K562 (cell line): Measurements from ENCODE around the gene SLX4IP. TPM values are rescaled to one million over a fixed set of nuclear protein-coding genes. Genes with fewer than 3 reads are reported as not detected.

ENCODE experiments used
- CBFB ChIP-seq: sonication (generic); formaldehyde crosslinking; IDR thresholded peaks from 2 replicates; pipeline ENCODE4 v1.4.0; 2020; ENCODE audit warnings: mild to moderate bottlenecking, missing genetic modification reagents
- CBX3 ChIP-seq, 2 experiments: IDR thresholded peaks; 1 replicate in 1 of 2; 2 replicates in 1 of 2; pipeline ENCODE4 v1.6.1; 2012; ENCODE audit warnings: inconsistent platforms in 2 of 2, low read length in 2 of 2, borderline replicate concordance in 1 of 2, control low read depth in 1 of 2
- ESRRA ChIP-seq: fragments of 450-650 bp; IDR thresholded peaks from 2 replicates; pipeline ENCODE4 v1.6.1; 2014; ENCODE audit warnings: low read depth, mild to moderate bottlenecking, moderate library complexity, borderline replicate concordance
- ETV6 ChIP-seq, 3 experiments: fragments of 150-350 bp in 1 of 3; sonication (generic) in 1 of 3; formaldehyde crosslinking in 1 of 3; IDR thresholded peaks; 2 replicates each; pipeline versions ENCODE4 v1.6.1 to v1.8.0; 2014 to 2022; ENCODE audit warnings: borderline replicate concordance in 2 of 3, low read depth in 2 of 3, antibody characterized with exemption in 1 of 3, low read length in 1 of 3, mild to moderate bottlenecking in 1 of 3, missing genetic modification reagents in 1 of 3
- FOXM1 ChIP-seq, 2 experiments: fragments of 450-650 bp in 1 of 2; sonication (generic) in 1 of 2; formaldehyde crosslinking in 1 of 2; IDR thresholded peaks; 2 replicates each; pipeline versions ENCODE4 v1.6.1 to v1.9.0; 2017 to 2022; ENCODE audit warnings: low read depth in 2 of 2, mild to moderate bottlenecking in 2 of 2, missing genetic modification reagents in 1 of 2, moderate library complexity in 1 of 2
- GABPA ChIP-seq: fragments of 200-800 bp; sonication (Bioruptor generic); conservative IDR thresholded peaks from 2 replicates; pipeline ENCODE4 v1.6.1; 2016; ENCODE audit warnings: low read depth, missing genetic modification characterization, missing compliant biosample characterization
- MCM3 ChIP-seq: fragments of 450-650 bp; IDR thresholded peaks from 2 replicates; pipeline ENCODE4 v1.6.1; 2016
- NCOR1 ChIP-seq: fragments of 450-650 bp; IDR thresholded peaks from 2 replicates; pipeline ENCODE4 v1.6.1; 2016; ENCODE audit warnings: mild to moderate bottlenecking, moderate library complexity
- PML ChIP-seq: IDR thresholded peaks from 2 replicates; pipeline ENCODE4 v1.6.1; 2012; ENCODE audit warnings: low read length, inconsistent platforms
- POLR2AphosphoS5 ChIP-seq: IDR thresholded peaks from 2 replicates; pipeline ENCODE4 v1.6.1; 2011; ENCODE audit warnings: mild to moderate bottlenecking, low read depth, low read length, moderate library complexity; ENCODE audit not compliant: control insufficient read depth, insufficient read depth
- SAFB2 ChIP-seq: fragments of 200-400 bp; formaldehyde crosslinking; IDR thresholded peaks from 2 replicates; pipeline ENCODE4 v1.6.1; 2018; ENCODE audit warnings: borderline replicate concordance, low read length, low read depth, moderate library complexity; ENCODE audit not compliant: severe bottlenecking
- SMARCA4 ChIP-seq: fragments of 450-650 bp; IDR thresholded peaks from 2 replicates; pipeline ENCODE4 v1.6.1; 2016
- SNIP1 ChIP-seq: fragments of 450-650 bp; IDR thresholded peaks from 2 replicates; pipeline ENCODE4 v1.7.1; 2017; ENCODE audit warnings: low read depth, mild to moderate bottlenecking
- STAG1 ChIP-seq: sonication (generic); formaldehyde crosslinking; IDR thresholded peaks from 2 replicates; pipeline ENCODE4 v1.5.0; 2020; ENCODE audit warnings: missing genetic modification reagents, borderline replicate concordance
- TAF7 ChIP-seq: fragments of 450-650 bp; IDR thresholded peaks from 2 replicates; pipeline ENCODE4 v1.6.1; 2016; ENCODE audit warnings: missing genetic modification characterization, missing compliant biosample characterization
- ZNF174 ChIP-seq: fragments of 250-450 bp; sonication (Bioruptor Pico); IDR thresholded peaks from 2 replicates; pipeline ENCODE4 v1.4.0; 2020; ENCODE audit warnings: mild to moderate bottlenecking
- ZNF584 ChIP-seq: fragments of 200-800 bp; sonication (Bioruptor generic); IDR thresholded peaks from 2 replicates; pipeline ENCODE4 v1.6.1; 2016; ENCODE audit warnings: low read depth, mild to moderate bottlenecking, missing genetic modification characterization, missing compliant biosample characterization
- polyA plus RNA-seq, 8 experiments: library from polyadenylated mRNA; depleted of rRNA in 4 of 8; stranded (reverse) in 5 of 8; unstranded in 3 of 8; fragments of >200 nt; fragmentation: Nextera tagmentation in 2 of 8; fragmentation: Illumina TruSeq in 1 of 8; extraction: Ambion mirVana in 2 of 8; extraction: Trizol in 1 of 8; gene quantifications; 2 replicates each; pipeline versions ENCODE4 v1.2.1 to v1.2.3, GENCODE V29; 2011 to 2014; ENCODE audit warnings: inconsistent platforms in 1 of 8, missing spikeins in 1 of 8
- total RNA-seq, 7 experiments: library from RNA; depleted of rRNA in 6 of 7; stranded (reverse); fragments of >200 nt in 6 of 7; fragmentation: Illumina TruSeq in 2 of 7; extraction: Trizol in 2 of 7; gene quantifications; 2 replicates each; pipeline versions ENCODE4 v1.2.1 to v1.2.3, GENCODE V29; 2011 to 2021; ENCODE audit warnings: low replicate concordance in 1 of 7
- TF ChIP-seq, protein P1 (sequence below): fragments of 450-650 bp; conservative IDR thresholded peaks from 2 replicates; pipeline ENCODE4 v1.6.1; 2016; ENCODE audit warnings: missing genetic modification characterization, low read depth, mild to moderate bottlenecking, control low read depth, missing compliant biosample characterization
- TF ChIP-seq, protein P2 (sequence below): conservative IDR thresholded peaks from 2 replicates; pipeline ENCODE4 v1.6.1; 2011; ENCODE audit warnings: low read depth, mild to moderate bottlenecking, low read length; ENCODE audit not compliant: control insufficient read depth
- TF ChIP-seq, protein P3 (sequence below): sonication (generic); formaldehyde crosslinking; IDR thresholded peaks from 2 replicates; pipeline ENCODE4 v1.8.0; 2022; ENCODE audit warnings: missing genetic modification reagents, mild to moderate bottlenecking, moderate library complexity, borderline replicate concordance
- TF ChIP-seq, protein P4 (sequence below): IDR thresholded peaks from 2 replicates; pipeline ENCODE4 v1.6.1; 2014; ENCODE audit warnings: antibody characterized with exemption

The SLX4IP gene
- total and polyA plus RNA-seq, 9 of the 15 experiments (the other 6 are each of a cell fraction or from before 2014, with no cell fraction given): 1.5 to 5.9 (median 3.5) TPM

DNA sequence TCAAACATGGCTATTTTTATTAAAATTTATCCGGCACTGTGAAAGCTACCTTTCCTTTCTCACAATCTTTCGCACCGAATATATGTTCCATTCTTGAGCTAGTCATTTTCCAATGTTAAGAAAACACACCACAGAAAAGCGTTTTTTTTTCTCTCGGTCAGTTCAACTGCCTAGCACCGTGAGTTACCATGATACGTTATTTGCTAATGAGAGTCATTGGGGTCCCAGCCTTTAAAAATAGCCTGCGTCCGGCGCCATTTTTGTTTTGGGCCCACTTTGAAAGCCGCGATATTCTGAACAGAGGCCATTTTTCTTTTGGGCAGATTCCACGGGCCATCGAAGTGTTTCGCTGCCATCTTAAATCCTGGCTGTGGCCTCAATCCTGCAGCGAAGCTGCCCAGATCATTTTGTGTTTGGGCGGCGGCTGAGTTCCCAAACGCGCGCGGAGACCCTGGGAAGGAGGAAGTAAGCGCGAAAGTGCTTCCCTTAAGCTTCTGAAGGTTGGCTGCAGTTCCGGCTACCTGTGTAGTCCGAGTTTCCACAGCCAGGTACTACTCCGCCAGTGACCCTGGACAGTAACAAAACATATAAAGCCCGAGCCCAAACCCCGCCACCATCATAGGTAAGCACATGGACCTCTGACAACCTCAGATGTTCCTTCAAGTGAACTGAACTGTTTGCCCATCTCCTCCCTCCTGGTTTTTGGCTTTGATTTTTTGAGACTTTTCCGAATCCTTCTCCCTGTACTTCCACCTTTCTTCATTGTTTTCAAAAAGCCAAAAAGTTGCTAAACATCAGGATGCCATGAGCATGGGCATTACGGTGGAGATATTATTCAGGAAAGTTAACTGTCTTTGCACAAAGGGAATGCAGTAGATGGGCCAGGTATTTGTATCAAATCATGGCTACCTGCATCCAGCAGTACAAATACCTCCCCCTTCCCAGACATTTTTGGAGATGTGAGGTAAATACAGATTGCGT is at the start of gene SLX4IP (continued):
- TF ChIP-seq POLR2AphosphoS5: peak; percentile 42; the same call in 1 of the 2 replicates
- TF ChIP-seq STAG1: no peak
- TF ChIP-seq, protein P1, sequence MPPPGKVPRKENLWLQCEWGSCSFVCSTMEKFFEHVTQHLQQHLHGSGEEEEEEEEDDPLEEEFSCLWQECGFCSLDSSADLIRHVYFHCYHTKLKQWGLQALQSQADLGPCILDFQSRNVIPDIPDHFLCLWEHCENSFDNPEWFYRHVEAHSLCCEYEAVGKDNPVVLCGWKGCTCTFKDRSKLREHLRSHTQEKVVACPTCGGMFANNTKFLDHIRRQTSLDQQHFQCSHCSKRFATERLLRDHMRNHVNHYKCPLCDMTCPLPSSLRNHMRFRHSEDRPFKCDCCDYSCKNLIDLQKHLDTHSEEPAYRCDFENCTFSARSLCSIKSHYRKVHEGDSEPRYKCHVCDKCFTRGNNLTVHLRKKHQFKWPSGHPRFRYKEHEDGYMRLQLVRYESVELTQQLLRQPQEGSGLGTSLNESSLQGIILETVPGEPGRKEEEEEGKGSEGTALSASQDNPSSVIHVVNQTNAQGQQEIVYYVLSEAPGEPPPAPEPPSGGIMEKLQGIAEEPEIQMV: no peak; the same call in 1 of the 2 replicates
- TF ChIP-seq ESRRA: no peak
- no peak for TF ChIP-seq SMARCA4
- TF ChIP-seq PML: peak; percentile 33; the same call in 1 of the 2 replicates
- TF ChIP-seq ZNF174 (CRISPR knock-in tag): no peak
- TF ChIP-seq CBX3 (IDR thresholded peaks at IDR 0.05; ENCODE audit: borderline replicate concordance in 1 of 2, low read length in 2 of 2): no peak
- peak in 1 of 2 experiments; percentile 62; a peak in 1 of 4 replicates for TF ChIP-seq ETV6 (IDR thresholded peaks at IDR 0.05; ENCODE audit: borderline replicate concordance in 1 of 2, low read depth in 2 of 2, low read length in 1 of 2)
- TF ChIP-seq ETV6 (CRISPR knock-in tag; IDR thresholded peaks at IDR 0.05; ENCODE audit: borderline replicate concordance): no peak
- TF ChIP-seq GABPA: peak; percentile 81
- no peak for TF ChIP-seq MCM3
- peak; percentile 40; the same call in 1 of the 2 replicates for TF ChIP-seq FOXM1 (IDR thresholded peaks at IDR 0.05; ENCODE audit: low read depth)
- TF ChIP-seq FOXM1 (CRISPR knock-in tag; IDR thresholded peaks at IDR 0.05; ENCODE audit: low read depth): no peak
- TF ChIP-seq, protein P2, sequence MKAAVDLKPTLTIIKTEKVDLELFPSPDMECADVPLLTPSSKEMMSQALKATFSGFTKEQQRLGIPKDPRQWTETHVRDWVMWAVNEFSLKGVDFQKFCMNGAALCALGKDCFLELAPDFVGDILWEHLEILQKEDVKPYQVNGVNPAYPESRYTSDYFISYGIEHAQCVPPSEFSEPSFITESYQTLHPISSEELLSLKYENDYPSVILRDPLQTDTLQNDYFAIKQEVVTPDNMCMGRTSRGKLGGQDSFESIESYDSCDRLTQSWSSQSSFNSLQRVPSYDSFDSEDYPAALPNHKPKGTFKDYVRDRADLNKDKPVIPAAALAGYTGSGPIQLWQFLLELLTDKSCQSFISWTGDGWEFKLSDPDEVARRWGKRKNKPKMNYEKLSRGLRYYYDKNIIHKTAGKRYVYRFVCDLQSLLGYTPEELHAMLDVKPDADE: peak; percentile 90
- peak; percentile 89 for TF ChIP-seq ZNF584 (CRISPR knock-in tag)
- TF ChIP-seq, protein P3, sequence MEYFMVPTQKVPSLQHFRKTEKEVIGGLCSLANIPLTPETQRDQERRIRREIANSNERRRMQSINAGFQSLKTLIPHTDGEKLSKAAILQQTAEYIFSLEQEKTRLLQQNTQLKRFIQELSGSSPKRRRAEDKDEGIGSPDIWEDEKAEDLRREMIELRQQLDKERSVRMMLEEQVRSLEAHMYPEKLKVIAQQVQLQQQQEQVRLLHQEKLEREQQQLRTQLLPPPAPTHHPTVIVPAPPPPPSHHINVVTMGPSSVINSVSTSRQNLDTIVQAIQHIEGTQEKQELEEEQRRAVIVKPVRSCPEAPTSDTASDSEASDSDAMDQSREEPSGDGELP (CRISPR knock-in tag): peak; percentile 32; the same call in 1 of the 2 replicates
- TF ChIP-seq SNIP1: no peak
- TF ChIP-seq SAFB2: no peak
- TF ChIP-seq TAF7 (tag): 0 out of 2 replicates have a peak, but pooled peaks have one; percentile 3
- TF ChIP-seq CBFB (CRISPR knock-in tag): no peak
- TF ChIP-seq, protein P4, sequence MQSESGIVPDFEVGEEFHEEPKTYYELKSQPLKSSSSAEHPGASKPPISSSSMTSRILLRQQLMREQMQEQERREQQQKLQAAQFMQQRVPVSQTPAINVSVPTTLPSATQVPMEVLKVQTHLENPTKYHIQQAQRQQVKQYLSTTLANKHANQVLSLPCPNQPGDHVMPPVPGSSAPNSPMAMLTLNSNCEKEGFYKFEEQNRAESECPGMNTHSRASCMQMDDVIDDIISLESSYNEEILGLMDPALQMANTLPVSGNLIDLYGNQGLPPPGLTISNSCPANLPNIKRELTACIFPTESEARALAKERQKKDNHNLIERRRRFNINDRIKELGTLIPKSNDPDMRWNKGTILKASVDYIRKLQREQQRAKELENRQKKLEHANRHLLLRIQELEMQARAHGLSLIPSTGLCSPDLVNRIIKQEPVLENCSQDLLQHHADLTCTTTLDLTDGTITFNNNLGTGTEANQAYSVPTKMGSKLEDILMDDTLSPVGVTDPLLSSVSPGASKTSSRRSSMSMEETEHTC: no peak
- TF ChIP-seq NCOR1: no peak
